SHP77 treated with DMSO at 0.1 percent for 48 hours (cell line): ENCODE results near the gene CRISPLD2.
"Not testable (repeated sequence)": the region's sequence is repeated elsewhere in the genome, so short reads cannot be mapped to it uniquely, and the experiment has no call there.

ENCODE experiments used
- DNase-seq: peaks from one replicate; lab custom pipeline; 2025; lab: John Stamatoyannopoulos, UW

Gene CRISPLD2

DNA sequence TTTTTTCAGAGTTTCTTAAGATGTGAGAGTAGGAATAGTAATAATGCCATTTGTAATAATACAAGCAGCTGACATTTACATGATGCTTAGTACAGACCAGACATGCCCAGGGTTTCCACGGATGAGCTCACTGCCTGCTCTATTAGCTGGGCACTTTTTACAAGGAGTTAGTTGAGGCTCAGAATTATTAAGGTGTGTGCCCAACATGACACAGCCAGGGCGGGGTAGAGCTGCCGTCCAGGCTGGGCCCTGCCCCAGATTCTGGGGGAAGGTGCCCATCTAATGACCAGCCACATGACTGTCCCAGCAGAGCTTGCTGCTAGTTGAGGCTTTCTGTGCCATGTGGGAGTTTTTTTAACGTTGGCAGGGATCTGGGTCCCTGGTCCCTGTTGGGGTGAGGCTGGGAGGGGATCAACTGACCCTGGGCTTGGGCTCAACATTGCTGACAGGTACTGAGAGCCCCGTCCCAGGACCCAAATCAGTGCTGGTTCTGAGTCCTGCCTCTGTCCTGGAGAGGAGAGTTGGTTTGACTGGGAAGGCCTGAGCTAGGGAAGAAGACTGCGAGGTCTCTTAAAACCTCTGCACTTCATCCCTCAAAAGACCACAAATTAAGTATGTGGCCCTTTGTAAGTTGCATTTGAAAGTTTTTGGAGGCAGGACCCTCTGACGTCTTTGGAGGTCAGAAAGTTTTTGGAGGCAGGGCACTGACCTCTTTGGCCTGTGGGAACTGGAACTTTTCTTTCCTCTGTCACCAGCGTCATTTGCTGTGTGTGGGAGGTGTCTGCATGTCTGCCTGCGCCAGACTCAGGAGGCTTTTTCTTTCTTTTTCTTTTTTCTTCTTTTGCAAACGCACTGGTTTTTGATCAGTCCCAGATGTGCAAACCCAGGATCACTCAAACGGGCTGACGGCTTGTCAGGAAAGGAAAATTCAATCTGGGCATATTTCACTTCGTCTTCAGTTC, 2.2 kb downstream of the CRISPLD2 start:
- DNase-seq, result no peak

DNA sequence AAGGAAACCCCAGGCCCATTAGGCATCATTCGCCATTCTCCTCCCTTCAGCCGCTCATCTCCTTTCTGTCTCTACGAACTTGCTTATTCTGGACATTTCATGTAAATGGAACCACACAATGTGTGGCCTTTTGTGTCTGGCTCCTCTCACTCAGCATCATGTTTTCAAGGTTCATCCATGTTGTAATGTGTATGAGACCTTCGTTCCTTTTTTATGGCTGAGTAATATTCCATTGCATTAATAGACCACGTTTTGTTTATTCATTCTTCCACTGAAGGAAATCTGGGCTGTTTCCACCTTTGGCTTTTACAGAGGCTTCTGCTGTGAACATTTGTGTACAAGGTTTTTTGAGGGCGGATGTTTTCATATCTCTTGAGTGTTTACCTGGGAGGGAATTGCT, 3.2 kb downstream of the CRISPLD2 start:
- DNase-seq, result no peak

DNA sequence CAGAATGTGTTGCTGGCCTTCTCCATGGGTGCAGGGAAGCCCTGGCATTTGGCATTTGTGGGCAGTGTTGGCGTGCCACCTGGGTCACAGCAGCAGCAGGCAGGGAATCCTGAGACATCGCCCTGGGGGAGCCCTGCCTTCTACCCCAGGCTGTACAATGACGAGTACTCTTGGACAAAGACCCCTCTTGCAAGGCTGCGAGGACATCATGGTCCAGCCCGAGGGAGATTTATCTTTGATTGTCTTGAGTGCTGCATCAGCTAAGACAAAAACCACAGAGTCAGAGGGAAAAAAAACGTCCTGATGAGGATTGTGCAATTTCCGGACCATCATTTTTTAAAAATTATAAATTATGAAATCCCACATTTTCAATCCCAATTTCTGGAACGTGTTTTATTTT, 3.7 kb downstream of the CRISPLD2 start:
- DNase-seq, result no peak

DNA sequence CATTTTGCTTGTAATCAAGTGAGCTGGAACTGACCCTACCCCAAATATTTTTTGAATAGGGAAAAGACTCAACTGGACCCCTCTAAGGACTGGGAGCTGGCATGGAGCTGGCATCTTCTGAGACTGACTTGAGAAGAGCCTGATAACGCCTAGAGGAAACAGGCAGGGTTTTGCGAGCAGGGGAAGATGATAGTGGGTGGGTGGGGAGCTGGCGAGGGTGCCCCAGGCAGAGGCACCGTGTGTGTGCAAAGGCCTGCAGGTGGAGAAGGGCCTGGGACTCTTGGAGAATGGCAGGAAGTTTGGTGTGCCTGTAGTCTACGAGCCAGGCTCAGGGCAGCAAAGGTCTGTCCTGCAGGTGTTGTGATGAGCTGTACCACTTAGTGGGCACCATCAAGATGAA, 4.1 kb downstream of the CRISPLD2 start:
- DNase-seq, result no peak

DNA sequence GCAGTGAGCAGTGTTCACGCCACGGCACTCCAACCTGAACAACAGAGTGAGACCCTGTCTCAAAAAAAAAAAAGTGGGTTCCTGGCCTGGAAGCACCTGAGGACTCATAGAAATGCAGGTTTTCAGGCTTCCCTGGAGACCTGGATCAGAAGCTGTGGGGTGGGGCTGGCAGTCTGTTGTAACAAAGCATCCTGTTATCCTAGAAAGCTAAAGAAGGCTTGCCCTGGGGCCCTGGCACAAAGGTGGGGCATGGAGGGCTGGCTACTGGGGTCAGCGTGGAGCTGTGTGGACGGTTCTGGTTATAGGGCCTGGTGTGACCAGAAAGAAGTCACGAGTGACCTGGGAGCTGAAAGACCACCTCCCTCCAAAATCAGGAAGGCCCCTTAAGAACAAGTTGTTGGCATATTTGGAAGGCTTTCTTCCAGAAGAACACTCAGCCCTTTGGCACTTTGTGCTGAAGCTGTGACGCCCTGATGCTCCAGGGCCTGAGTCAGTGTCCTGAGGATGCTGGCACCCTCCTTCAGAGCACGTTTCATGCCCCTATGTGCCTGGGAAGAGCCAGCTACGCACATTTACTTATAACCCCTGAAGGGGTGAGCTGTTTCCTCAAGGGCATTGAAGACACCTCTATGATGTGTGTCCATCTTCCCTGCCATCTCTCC, 6.2 kb downstream of the CRISPLD2 start:
- no peak for DNase-seq

DNA sequence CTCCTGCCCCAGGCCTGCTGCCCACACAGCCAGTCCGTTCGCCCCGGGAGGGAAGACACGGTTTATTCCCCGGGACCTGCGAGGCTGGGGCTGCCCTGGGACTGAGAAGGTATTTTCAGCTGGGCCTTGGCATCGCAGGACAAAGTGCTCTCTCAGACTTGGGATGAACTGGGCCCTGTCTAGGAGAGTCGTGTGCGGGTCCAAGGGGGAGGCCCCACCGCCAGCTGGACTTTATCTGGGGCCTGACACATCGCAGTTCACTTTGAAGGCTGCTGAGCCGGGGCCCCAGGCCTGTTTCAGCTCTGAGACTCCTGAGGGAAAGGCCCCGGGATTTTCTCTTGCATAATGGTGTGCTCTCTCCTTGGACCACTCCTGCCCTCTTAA, 6.8 kb downstream of the CRISPLD2 start:
- no peak for DNase-seq

DNA sequence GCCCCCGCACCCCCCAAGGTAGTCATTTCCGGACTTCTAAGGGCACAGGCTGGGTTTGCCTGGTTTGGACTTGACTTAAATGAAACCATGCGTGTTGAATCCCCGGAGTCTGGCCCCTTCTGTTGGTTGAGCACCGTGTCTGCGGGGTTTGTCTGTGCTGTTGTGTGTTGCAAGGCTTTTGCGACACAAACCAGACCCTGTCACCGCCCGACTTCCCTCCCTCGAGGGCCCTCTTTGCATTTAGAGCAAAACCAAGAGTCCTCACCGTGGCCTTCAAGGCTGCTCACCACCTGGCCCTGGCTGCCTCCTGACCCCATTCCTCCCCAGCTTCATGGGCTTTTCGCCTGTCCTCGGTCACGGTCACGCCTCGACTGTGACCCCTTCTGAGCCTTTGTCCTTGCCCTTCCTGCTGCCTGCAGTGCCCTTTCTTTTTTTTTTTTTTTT, 7.4 kb downstream of the CRISPLD2 start:
- DNase-seq, result no peak

DNA sequence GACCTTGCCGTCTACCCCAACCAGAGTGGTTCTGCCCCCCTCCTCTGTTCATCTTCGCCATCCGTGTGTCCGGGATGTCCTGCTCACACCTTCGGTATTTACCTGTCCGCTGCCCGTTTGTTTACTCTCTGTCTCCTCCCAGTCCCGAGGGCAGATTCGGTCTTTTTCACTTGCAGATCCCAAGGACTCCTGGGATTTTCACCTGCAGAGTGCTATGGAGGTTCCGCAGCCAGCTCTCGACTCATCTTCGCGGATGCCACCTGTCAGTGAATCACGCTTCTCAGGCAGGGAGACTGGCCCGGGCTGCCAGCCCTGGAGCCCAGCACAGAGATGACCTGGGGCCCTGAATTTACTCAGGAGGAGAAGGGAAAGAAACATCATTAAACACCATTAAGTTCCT, 8.1 kb downstream of the CRISPLD2 start:
- no peak for DNase-seq

DNA sequence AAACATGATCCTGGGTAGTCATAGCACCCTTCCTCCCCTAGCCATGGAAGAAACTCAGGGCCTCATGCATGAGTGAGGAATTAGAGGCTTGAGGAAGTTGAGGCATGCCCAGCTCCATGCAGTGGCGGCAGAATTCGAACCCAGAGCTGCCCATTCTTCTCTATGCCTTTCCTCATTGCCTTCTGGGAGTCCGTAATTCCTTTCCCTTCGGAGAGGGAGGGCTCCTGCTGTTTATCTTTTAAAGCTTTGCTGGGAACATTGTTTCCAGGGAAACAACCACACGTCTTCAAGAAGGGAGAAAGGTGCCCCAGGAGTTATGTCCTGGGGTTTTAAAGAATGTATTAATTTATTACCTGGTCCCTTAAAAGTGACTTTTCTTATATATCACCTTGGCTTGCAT, 8.5 kb downstream of the CRISPLD2 start:
- DNase-seq, result no peak

DNA sequence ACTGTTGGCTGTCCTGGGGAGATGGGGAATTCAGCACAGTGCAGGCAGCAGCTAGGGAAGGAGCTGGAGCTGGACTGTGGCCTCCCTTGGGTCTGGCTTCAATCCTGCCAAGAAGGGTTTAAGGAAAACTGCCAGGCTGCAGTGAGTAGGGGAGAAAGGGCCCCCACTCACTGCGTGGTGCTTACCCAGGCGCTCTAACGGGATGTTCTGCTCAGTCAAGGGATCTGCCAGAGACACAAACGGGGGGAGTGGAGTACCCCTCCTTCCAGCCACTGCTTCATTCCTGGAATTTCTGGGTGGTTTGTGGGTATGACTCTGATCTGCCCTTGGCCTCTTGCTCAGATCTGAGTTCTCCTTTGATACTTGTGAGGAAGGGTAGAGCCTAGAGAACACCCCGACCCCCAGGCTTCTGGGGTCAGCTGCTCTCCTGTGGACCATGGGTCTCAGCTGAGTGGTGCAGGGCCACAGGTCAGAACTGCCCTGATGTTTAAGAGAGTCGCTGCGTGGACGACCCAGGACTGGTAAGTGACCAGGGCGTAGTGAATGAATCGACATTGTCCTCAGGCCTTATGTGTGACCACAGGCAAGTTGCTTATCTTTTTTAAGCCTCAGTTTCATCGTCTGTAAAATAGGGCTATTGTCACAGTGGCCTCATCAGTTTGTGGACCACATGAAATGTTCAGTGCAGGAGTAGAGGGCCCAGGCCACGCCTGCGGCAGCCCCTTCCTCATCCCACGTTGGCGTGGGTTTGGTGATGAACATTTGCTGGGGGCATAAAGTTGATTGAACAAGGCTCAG, 9.6 kb downstream of the CRISPLD2 start:
- no peak for DNase-seq

DNA sequence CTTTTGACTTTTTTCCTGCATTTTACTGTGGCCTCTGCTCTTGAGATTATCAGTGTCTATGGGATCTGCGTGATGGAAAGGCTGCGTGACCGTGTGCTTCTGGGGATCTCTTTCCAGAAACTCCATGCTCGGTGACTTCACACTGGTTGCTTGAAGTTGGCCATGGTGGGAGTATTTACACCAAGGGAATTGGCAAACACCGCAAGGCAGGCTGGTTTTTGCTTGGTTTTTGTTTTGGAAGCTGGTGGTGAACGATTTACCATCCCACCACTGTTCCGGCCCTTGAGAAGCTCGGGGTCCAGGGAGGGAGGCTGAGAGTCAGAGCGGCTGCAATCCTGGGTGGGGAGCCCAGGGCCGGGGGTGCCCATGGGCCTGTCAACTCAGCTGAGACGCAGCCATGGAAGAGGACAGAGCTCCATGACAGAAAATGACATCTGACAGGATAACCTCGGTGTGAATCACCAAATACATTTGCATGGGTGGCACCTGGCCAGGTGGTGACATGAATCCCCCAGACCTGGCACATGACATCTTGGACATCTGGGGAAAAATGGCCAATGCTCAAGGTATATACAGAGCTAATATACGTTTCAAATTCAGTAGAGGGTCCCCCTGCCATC, 11.1 kb downstream of the CRISPLD2 start:
- DNase-seq, result no peak

DNA sequence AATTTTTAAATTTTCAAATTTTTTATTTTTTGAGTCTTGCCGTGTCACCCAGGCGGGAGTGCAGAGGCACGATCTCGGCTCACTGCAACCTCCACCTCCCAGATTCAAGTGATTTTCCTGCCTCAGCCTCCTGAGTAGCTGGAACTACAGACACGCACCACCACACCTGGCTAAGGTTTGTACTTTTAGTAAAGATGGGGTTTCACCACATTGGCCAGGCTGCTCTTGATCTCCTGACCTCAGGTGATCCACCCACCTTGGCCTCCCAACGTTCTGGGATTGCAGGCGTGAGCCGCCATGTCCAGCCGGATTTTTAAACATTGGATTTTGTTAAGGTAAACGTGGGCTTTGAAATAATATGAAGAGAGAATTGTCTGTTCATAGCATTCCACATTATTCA, 11.9 kb downstream of the CRISPLD2 start:
- DNase-seq, result not testable (repeated sequence)

DNA sequence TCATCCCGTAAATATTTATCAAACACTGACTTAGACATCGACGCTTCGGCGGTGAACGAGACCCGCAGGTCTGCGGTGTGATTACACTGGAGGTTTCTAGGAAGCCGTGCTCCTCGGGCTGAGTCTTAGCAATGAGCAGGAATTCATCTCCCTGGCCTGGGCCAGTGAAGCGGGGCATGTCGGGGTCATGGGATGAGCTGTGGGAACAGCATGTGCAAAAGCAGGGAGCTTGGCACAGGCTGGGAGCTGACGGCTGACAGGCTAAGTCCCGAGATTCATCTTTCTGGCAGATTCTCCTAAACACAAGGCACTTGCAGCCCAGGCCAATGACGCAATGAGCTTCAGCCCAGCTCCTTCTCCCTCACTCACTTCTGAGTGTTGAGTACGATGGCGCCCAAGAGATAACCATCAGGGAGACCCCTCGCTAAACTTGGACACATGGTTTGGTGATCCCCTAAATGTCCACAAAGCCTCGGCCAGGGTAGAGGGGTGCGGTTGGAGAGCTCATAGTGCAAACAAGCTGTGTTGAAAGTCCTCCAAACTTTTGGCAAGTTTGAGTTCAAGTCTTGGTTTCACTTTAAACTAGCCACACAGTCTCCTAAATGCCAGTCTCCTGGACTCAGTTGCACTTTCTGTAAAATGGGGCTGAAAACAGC, 12.8 kb downstream of the CRISPLD2 start:
- DNase-seq, result no peak

DNA sequence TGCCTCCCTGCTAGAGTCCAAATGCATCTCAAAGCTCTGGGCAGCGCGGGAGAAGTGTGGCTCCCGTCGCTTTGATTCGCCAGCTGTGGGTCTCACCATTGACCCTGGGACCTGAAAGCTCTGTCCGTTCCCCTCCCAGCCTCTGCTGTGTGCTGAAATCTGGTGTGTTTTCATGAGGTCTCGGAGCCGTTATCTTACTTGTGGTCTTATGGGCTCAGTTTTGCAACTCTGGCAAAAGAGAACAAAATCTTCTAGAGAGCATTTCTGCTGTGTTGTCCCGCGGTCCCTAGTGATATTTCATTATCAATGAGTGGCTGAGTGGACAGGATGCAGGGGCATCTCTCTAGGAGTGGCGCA, 13.3 kb downstream of the CRISPLD2 start:
- DNase-seq, result no peak

DNA sequence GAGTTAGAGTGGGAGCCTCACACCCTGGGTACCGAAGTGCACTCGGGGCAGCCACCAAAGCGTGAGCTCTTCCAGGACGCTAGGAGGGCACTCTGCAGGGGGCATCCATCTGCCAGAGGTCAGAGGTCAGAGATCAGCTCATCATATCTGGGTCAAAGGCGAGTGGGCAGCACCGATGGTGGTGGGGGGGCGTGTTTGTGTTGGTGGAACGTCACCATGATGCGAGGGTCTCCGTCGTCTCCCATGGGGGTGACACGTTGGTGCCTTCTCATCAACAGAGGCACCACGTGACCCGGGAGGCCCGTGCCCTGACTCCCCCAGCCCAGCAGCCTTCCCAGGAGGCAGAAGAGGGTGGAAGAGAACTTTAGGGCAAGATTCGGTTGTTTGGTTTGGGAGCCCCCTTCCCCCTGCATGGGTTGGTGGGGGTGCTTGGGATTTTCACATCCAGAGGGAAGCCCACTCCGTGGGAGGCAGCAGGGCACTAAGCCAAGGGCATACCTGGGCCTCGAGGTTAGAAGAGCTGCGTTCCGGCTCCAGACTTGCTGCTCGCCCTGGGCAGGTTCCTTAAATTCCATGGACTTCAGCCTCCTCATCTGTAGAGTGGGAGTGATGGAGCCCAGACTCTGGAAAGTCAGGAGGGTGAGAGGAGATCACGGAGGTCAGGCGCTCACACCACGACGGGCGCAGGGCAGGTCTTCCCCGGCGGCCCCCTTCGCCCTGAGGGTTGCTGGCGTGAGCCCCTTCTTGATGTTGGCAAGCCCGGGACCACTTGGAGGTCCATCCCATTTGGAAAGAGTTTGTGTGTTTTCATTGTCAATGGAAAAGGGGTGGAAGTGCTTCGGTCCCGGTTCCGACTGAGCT, 14.0 kb downstream of the CRISPLD2 start:
- no peak for DNase-seq

DNA sequence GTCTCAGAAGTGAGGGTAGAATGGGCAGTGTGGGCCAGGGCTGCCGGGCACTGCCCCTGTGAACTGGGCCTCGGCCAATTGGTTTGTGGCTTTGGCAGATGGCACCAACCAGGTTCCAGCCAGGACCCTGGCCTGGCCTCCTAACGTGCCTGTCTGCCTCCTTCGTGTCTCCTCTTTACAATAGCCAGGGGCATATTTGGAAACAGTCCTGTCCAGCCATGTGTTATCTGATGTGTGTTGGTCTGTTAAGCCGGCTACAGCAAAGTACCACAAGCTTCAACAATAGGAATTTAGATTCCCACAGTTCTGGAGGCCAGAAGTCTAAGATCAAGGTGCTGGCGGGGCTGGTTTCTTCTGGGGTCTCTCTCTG, 14.6 kb downstream of the CRISPLD2 start:
- DNase-seq, result no peak

DNA sequence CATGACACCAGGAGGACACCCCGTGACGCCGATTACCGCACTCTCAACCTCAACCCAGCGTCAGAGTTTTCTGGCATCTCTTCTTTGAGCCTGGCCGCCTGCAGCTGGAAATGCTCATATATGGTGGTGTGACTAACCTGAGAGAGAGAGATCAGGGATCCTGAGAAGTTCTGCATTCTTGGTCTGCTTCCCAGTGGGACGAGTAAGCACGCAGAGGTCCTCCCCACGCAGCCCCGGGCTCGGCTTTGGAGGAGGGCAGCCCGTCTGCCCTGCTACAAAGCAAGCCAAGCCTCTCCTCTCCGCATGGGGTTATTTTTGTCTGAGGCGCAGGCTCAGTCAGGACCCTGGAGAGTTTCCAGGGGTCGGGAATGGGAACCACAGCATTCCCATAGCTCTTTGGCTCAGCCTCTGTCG, 16.5 kb downstream of the CRISPLD2 start:
- no peak for DNase-seq

DNA sequence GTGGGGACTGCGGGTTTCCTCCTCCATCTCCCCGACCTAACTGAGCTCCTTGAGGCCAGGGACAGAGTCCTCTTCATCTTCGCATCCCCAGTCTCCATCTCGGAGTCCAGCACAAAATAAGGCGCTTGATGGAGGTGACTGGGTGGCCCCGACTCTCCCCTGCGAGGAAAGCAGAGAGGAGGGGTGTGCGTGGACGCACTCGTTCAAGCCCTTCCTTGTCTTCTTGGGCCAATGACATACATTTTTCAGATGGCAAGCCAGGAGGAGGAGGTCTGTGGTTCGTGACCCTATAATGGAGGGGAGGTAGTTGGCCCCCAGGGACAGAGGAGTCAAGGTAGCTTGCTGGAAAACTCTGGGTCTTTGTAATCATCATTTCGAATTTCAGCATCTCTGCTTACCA, 17.2 kb downstream of the CRISPLD2 start:
- DNase-seq, result no peak

DNA sequence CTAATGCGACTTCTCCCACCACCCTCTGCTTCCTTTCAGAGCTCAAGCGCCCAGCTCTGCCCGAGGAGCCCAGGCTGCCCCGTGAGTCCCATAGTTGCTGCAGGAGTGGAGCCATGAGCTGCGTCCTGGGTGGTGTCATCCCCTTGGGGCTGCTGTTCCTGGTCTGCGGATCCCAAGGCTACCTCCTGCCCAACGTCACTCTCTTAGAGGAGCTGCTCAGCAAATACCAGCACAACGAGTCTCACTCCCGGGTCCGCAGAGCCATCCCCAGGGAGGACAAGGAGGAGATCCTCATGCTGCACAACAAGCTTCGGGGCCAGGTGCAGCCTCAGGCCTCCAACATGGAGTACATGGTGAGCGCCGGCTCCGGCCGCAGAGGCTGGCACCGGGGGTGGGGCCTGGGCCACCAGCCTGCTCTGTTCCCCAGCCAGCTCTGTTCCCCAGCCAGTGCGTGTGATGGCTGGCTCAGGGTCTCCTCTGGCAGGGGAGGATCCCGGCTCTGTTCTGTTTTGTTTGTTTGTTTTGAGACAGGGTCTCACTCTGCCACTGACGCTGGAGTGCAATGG, 18.7 kb downstream of the CRISPLD2 start:
- no peak for DNase-seq

DNA sequence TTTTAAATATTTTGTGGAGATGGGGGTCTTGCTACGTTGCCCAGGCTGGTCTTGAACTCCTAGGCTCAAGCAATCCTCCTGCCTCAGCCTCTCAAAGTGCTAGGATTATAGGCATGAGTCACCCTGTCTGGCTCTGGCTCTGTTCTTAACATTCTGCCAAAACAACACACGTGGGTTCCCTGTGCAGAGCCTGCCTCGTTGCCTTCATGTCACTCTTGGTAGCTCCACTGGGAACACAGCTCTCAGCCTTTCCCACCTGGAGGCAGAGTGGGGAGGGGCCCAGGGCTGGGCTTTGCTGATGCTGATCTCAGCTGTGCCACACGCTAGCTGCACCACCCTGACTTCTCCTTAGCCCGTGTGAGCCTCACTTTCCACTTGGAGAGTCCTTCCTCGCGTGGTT, 19.3 kb downstream of the CRISPLD2 start:
- no peak for DNase-seq
